ENCODE data around the gene FAM89B.

DNA sequence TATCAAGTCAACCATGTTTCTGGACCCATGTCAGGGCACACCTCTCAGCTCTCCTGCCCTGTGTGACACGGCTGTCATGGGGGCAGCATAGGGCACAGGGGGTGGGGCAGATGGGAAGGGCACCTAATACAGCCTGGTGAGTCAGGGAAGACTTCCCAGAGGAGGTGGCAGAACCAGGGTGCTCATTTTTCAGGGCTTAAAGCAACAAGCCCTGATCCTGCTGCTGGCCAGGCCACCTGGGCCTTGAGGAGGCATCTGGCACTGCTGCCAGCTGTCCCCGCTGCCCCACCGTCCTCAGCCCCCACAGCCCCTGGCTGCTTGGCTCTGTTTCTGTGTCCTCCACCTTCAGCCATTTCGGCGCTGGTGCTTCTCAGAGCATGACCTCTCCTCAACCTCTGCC, 37.3 kb downstream of the FAM89B start:
- TF ChIP-seq, protein P1, sequence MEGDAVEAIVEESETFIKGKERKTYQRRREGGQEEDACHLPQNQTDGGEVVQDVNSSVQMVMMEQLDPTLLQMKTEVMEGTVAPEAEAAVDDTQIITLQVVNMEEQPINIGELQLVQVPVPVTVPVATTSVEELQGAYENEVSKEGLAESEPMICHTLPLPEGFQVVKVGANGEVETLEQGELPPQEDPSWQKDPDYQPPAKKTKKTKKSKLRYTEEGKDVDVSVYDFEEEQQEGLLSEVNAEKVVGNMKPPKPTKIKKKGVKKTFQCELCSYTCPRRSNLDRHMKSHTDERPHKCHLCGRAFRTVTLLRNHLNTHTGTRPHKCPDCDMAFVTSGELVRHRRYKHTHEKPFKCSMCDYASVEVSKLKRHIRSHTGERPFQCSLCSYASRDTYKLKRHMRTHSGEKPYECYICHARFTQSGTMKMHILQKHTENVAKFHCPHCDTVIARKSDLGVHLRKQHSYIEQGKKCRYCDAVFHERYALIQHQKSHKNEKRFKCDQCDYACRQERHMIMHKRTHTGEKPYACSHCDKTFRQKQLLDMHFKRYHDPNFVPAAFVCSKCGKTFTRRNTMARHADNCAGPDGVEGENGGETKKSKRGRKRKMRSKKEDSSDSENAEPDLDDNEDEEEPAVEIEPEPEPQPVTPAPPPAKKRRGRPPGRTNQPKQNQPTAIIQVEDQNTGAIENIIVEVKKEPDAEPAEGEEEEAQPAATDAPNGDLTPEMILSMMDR (conservative IDR thresholded peaks at IDR 0.05 in 1 of 2, IDR thresholded peaks at IDR 0.05 in 1 of 2; ENCODE audit: low read depth in 1 of 2, low read length in 2 of 2) = no peak
- TF ChIP-seq EZH2 (IDR thresholded peaks at IDR 0.05; ENCODE audit: low read length, missing control alignments) = no peak

All from fibroblast of lung (primary cell).